ENCODE data around the gene KLF18.
"Not testable (repeated sequence)": the region's sequence is repeated elsewhere in the genome, so short reads cannot be mapped to it uniquely, and the experiment has no call there.

KLF18 gene

DNA sequence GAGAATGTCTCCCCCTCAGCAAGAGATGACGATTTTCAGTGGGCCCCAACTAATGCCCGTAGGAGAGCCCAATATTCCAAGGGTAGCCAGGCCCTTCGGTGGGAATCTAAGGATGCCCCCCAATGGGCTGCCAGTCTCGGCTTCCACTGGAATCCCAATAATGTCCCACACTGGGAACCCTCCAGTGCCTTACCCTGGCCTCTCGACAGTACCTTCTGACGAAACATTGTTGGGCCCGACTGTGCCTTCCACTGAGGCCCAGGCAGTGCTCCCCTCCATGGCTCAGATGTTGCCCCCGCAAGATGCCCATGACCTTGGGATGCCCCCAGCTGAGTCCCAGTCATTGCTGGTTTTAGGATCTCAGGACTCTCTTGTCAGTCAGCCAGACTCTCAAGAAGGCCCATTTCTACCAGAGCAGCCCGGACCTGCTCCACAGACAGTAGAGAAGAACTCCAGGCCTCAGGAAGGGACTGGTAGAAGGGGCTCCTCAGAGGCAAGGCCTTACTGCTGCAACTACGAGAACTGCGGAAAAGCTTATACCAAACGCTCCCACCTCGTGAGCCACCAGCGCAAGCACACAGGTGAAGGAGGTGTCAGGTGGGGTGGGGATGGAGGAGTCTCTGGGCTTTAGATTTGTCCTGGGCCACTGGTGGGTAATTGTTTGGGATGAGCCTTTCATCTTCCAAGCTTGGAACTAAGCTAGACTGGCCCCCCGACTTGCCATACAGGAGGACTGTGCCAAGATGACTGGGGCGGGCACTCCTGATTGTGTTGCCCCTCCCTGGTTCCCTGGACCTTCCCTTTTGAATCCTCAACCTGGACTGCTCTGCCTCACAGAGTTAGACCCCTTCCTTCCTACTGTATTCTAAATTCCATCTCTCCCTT, 11.6 kb downstream of the KLF18 start:
- no peak for DNase-seq (ENCODE audit: extremely low read depth, low read depth)
- TF ChIP-seq, protein P1, sequence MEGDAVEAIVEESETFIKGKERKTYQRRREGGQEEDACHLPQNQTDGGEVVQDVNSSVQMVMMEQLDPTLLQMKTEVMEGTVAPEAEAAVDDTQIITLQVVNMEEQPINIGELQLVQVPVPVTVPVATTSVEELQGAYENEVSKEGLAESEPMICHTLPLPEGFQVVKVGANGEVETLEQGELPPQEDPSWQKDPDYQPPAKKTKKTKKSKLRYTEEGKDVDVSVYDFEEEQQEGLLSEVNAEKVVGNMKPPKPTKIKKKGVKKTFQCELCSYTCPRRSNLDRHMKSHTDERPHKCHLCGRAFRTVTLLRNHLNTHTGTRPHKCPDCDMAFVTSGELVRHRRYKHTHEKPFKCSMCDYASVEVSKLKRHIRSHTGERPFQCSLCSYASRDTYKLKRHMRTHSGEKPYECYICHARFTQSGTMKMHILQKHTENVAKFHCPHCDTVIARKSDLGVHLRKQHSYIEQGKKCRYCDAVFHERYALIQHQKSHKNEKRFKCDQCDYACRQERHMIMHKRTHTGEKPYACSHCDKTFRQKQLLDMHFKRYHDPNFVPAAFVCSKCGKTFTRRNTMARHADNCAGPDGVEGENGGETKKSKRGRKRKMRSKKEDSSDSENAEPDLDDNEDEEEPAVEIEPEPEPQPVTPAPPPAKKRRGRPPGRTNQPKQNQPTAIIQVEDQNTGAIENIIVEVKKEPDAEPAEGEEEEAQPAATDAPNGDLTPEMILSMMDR (IDR thresholded peaks at IDR 0.05; ENCODE audit: low read depth, low read length, missing control alignments): no peak

DNA sequence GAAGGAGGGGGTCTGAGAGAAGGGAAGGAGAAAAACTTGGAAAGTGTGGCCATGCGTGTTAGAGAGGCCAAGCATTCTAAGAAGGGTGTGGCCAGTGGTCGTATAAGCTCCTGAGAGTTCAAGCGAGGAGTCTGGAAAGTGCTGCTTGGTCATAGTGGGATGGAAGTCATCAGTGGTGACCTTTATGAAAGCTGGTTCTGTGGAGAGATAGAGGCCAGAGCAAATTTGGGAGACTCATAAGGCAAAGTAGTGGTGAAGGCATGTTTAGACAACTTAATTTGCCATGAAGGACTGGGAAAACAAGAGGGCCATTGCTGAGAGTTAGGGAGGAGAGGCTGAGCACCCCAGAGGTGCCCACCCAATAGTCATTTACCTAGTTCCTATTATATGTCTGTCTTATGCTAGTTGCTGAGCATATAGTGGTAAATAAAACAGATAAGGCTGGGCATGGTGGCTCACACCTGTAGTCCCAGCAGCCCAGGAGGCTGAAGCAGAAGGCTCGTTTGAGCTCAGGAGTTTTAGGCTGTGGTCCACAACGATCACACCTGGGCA, 21.0 kb downstream of the KLF18 start:
- TF ChIP-seq, protein P1 (IDR thresholded peaks at IDR 0.05; ENCODE audit: low read depth, low read length, missing control alignments): no peak
- no peak for DNase-seq (ENCODE audit: extremely low read depth, low read depth)
- H3K4me3 ChIP-seq (replicated peaks; ENCODE audit: low read depth, low read length): no peak overlapping the region

More for the DNA sequence above, 11.6 kb downstream of the KLF18 start:
- no peak overlapping the region for H3K4me3 ChIP-seq (replicated peaks; ENCODE audit: low read depth, low read length)

DNA sequence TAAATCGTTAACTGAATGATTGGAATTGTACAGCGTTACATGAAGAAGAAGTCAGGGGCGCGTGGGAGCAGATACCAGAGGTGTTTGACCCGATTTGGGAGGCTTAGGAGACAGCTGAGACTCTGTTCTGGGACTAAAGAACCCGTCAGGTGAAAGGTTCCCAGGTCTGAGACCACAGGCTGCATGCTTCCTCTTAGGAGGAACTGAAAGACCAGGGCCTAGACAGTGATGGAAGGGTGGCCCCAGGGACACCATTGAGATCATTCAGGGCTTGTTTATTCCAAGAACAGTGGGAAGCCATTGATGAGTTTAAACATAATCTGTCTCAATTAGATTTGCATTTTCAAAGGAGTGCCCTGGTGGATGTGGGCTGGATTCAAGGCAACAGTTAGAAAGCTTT, 21.9 kb downstream of the KLF18 start:
- H3K4me3 ChIP-seq (replicated peaks; ENCODE audit: low read depth, low read length): no peak overlapping the region
- TF ChIP-seq, protein P1 (IDR thresholded peaks at IDR 0.05; ENCODE audit: low read depth, low read length, missing control alignments): no peak
- DNase-seq (ENCODE audit: extremely low read depth, low read depth): no peak

DNA sequence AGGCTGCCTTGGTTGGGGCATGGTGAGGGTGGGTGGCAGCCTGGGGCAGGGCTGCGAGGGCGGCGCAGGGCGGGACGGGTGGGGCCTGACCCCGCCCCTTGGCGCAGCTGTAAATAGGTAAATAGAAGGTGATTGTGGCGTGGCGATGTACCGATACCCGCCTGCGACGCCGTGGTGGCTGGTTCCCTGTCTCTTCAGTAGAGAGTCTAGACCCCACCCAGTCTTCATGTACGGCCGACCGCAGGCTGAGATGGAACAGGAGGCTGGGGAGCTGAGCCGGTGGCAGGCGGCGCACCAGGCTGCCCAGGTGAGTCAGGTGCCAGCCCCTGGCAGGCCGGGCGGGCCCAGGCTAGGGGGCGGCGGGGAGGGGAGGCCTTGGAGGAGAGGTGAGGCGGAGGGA, 22.7 kb downstream of the KLF18 start, which contains the start of gene KLF17:
KLF17 (plus strand) TSS at position 140 of the 400 bp plus-strand sequence; CDS start at position 227, 87 bp downstream.
- TF ChIP-seq, protein P1 (IDR thresholded peaks at IDR 0.05; ENCODE audit: low read depth, low read length, missing control alignments): no peak
- no peak within 1 kb of the TSS for H3K4me3 ChIP-seq (replicated peaks; ENCODE audit: low read depth, low read length)
- DNase-seq (ENCODE audit: extremely low read depth, low read depth): no peak

DNA sequence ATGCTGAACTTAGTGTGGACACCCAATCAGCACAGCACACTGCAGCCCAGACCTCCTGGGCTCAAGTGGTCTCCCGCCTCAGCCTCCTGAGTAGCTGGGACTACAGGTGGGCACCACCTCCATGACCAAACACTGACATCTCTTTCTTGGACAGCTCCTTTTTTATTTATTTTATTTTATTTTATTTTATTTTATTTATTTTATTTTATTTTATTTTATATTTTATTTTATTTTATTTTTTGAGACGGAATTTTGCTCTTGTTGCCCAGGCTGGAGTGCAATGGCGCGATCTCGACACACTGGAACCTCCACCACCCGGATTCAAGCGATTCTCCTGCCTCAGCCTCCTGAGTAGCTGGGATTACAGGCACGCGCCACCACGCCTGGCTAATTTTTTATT, 24.2 kb downstream of the KLF18 start:
- H3K4me3 ChIP-seq (replicated peaks; ENCODE audit: low read depth, low read length); DNase-seq (ENCODE audit: extremely low read depth, low read depth): not testable (repeated sequence)

DNA sequence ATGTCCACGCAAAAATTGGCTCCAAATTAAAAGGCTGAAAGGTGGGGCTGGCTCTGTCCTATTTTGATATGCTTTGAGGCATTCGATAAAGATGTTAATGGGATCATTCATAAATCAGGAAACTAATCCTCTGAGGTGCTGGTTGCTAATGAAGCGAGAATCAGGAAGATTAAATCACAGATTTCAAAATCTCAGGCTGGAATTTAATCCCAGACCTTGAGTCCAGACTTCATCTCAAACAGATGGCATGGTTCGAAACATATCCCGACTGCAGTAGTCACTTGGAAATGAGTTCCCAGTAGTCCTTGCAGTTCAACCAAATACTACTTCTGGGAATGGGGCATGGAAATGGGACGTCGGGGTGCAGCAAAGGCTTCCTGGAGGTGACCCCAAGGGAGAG, 27.3 kb downstream of the KLF18 start:
- DNase-seq (ENCODE audit: extremely low read depth, low read depth): no peak
- no peak overlapping the region for H3K4me3 ChIP-seq (replicated peaks; ENCODE audit: low read depth, low read length)
- TF ChIP-seq, protein P1 (IDR thresholded peaks at IDR 0.05; ENCODE audit: low read depth, low read length, missing control alignments): no peak

DNA sequence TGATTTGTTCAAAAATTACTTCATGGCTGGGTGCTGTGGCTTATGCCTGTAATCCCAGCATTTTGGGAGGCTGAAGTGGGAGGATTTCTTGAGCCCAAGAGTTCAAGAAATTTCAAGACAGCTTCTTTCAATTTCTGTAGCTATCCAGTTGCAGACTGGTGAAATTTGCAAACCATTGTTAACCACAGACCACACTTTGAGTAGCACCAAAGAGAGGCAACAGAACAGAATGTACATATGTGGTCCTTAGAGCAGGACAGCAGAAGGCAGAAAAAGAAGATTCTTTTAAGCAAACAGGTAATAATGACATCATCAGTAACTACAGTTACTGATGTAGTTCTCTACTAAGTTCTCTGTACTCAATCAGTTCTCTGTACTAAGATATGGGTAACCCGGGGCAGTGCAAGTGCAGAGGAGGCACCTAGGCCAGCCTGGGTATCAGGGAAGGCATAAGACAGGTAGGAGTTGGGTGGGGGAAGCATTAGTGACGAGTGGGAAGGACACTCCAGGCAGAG, 28.3 kb downstream of the KLF18 start:
- no peak for DNase-seq (ENCODE audit: extremely low read depth, low read depth)
- TF ChIP-seq, protein P1 (IDR thresholded peaks at IDR 0.05; ENCODE audit: low read depth, low read length, missing control alignments): no peak
- no peak overlapping the region for H3K4me3 ChIP-seq (replicated peaks; ENCODE audit: low read depth, low read length)

Measured in HFF-Myc (cell line).